ENCODE data around the gene MAML3. TPM values are rescaled to one million over a fixed set of nuclear protein-coding genes. Genes with fewer than 3 reads are reported as not detected.
A peak's percentile ranks its signal among the peaks of the same experiment; 100 is the strongest.

MAML3 gene
- total RNA-seq, 1 donor from 2014 or later, result 8.0 TPM

DNA sequence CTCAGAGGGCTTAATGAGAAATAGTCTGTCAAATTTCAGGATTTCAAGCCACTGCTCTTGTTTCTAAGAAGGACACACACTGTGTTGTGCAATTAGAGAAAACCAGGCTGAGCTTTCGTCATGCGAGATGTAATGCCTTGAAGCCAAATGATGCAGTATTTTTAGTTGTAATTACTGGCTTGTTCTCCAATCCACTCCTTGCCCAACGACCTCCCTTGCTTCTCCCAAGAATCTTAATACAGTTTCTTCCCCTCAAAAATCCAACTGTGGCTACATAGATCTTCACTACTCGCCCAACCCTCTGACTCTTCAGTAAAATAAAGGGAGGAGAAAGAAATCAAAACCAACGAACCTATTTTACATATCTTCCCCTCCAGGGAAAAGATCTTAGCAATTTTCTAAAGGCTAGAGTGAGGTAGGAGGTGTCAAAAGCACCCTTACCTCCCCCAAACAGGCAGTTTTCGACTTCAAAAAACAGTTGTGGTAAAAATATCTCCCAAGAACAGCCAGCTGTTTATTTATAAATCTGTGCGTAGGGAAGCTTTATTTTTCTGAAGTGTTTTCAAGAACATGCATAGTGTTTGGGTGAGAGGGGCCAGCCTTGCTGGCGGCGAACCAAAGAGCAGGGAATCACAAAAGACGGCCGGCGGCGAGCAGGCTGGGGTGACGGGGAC lies 419.6 kb downstream of the MAML3 start:
- Mint-ChIP-seq H3K4me3 (ENCODE audit: unreplicated experiment) (peak overlapping the region; percentile 76), H3K4me1 (ENCODE audit: unreplicated experiment) (peaks cover 16% of the 10 kb centered on the region), H3K36me3 (ENCODE audit: unreplicated experiment) (no peaks in the 10 kb centered on the region), H3K27me3 (ENCODE audit: unreplicated experiment) (no peaks in the 10 kb centered on the region), H3K9me3 (ENCODE audit: unreplicated experiment) (no peaks in the 10 kb centered on the region), H3K27ac (ENCODE audit: unreplicated experiment) (peak overlapping the region; percentile 75)
- no peak for DNase-seq (ENCODE audit: extremely low spot score, unreplicated experiment)
- TF ChIP-seq, protein P1, sequence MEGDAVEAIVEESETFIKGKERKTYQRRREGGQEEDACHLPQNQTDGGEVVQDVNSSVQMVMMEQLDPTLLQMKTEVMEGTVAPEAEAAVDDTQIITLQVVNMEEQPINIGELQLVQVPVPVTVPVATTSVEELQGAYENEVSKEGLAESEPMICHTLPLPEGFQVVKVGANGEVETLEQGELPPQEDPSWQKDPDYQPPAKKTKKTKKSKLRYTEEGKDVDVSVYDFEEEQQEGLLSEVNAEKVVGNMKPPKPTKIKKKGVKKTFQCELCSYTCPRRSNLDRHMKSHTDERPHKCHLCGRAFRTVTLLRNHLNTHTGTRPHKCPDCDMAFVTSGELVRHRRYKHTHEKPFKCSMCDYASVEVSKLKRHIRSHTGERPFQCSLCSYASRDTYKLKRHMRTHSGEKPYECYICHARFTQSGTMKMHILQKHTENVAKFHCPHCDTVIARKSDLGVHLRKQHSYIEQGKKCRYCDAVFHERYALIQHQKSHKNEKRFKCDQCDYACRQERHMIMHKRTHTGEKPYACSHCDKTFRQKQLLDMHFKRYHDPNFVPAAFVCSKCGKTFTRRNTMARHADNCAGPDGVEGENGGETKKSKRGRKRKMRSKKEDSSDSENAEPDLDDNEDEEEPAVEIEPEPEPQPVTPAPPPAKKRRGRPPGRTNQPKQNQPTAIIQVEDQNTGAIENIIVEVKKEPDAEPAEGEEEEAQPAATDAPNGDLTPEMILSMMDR (IDR thresholded peaks at IDR 0.05), result no peak

DNA sequence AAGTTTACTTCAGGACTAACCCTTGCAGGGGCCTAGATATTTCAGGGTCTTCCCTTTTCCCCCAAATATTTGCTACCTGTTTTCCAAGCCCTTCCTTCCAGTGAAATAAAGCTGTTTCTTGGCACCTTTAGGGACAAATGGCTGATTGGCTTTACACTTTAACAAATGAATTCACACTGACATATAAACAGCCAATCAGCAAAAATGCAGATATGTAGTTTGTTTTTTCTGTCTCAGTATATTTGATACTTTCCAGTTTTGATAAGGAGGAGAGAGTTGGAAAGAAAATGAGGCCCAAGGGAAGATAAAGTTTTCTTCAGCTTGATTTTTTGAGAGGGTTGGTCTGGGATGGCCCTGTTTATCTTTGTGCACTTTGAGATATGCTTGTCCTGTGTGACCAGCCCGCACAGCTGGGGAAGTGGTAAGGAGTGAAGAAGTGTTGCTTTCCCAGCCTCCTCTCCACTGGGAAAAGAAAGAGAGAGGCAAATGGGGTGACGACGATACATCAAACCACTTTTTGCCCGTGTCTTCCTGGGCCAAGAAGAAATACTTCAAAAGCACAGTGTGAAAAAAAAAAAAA lies 420.9 kb downstream of the MAML3 start:
- Mint-ChIP-seq H3K4me1 (ENCODE audit: unreplicated experiment) (peaks cover 16% of the 10 kb centered on the region), H3K4me3 (ENCODE audit: unreplicated experiment) (no peak overlapping the region), H3K9me3 (ENCODE audit: unreplicated experiment) (no peaks in the 10 kb centered on the region), H3K36me3 (ENCODE audit: unreplicated experiment) (peaks cover 3% of the 10 kb centered on the region), H3K27ac (ENCODE audit: unreplicated experiment) (no peak overlapping the region), H3K27me3 (ENCODE audit: unreplicated experiment) (no peaks in the 10 kb centered on the region)
- no peak for DNase-seq (ENCODE audit: extremely low spot score, unreplicated experiment)
- TF ChIP-seq, protein P1 (IDR thresholded peaks at IDR 0.05), result no peak

DNA sequence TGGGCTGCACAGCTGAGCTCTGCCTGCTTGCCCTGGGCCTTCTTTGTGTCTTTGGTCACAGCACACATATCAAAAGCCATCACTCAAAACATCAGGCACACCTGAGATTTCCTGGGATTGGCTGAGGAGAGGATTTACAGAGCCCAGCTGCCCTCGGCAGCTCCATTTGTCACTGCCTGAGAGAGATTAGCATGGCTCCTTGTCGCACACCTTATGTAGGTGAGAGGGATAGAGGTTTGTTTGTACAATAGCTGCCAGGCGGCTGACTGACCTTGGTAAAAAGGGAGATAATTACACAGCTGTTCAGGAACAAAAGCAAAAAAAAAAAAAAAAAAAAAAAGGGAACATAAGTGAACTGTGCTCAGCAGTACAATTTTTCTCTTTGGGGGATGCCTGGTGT lies 425.1 kb downstream of the MAML3 start:
- Mint-ChIP-seq H3K4me3 (ENCODE audit: unreplicated experiment) (no peak overlapping the region), H3K9me3 (ENCODE audit: unreplicated experiment) (no peaks in the 10 kb centered on the region), H3K36me3 (ENCODE audit: unreplicated experiment) (peaks cover 3% of the 10 kb centered on the region), H3K4me1 (ENCODE audit: unreplicated experiment) (no peaks in the 10 kb centered on the region), H3K27ac (ENCODE audit: unreplicated experiment) (no peak overlapping the region), H3K27me3 (ENCODE audit: unreplicated experiment) (no peaks in the 10 kb centered on the region)
- TF ChIP-seq, protein P1 (IDR thresholded peaks at IDR 0.05), result no peak
- no peak for DNase-seq (ENCODE audit: extremely low spot score, unreplicated experiment)

DNA sequence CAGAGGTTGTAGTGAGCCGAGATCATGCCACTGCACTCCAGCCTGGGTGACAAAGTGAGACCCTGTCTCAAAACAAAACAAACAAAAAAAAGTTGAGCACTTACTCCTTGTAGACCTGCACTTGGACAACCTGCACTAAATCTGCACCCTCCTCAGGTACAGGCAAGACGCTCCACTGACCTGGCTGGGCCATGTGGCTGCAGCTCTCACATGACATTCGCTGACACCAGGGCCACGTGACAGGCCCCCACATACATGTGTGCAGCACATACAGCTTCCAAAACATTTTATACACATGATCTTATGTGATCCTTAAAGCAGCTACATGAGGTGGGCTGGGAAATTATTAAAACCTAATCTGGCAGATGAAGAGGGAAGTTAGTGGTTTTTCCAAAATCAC lies 425.8 kb downstream of the MAML3 start:
- no peaks in the 10 kb centered on the region for H3K9me3 Mint-ChIP-seq (ENCODE audit: unreplicated experiment)
- peaks cover 3% of the 10 kb centered on the region for H3K36me3 Mint-ChIP-seq (ENCODE audit: unreplicated experiment)
- H3K27me3 Mint-ChIP-seq (ENCODE audit: unreplicated experiment), result no peaks in the 10 kb centered on the region
- no peak overlapping the region for H3K27ac Mint-ChIP-seq (ENCODE audit: unreplicated experiment)
- TF ChIP-seq, protein P1 (IDR thresholded peaks at IDR 0.05), result no peak
- H3K4me3 Mint-ChIP-seq (ENCODE audit: unreplicated experiment), result no peak overlapping the region
- no peaks in the 10 kb centered on the region for H3K4me1 Mint-ChIP-seq (ENCODE audit: unreplicated experiment)
- DNase-seq (ENCODE audit: extremely low spot score, unreplicated experiment), result no peak

DNA sequence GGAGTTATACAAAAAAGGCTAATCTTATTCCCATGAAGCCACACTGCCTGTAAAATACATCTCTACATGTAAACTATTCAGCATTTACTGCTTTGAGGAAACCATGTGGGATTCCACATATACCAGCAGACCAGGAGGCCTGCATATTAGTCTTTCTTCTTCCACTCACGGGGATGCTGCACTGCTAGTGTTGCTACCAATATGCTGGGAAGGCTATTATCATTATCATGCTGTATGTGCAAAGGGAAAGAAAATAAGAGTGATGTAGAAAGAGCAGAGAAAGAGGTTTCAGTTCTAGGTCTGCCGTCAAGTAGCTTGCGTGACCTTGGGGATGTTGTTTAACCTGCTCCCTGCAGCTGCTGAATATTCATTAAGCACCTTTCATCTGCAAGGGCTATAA lies 427.4 kb downstream of the MAML3 start:
- DNase-seq (ENCODE audit: extremely low spot score, unreplicated experiment), result no peak
- TF ChIP-seq, protein P1 (IDR thresholded peaks at IDR 0.05), result no peak

More for the DNA sequence above, 427.4 kb downstream of the MAML3 start:
- peaks cover 3% of the 10 kb centered on the region for H3K36me3 Mint-ChIP-seq (ENCODE audit: unreplicated experiment)
- H3K4me3 Mint-ChIP-seq (ENCODE audit: unreplicated experiment), result no peak overlapping the region
- H3K9me3 Mint-ChIP-seq (ENCODE audit: unreplicated experiment), result no peaks in the 10 kb centered on the region
- no peaks in the 10 kb centered on the region for H3K27me3 Mint-ChIP-seq (ENCODE audit: unreplicated experiment)
- H3K4me1 Mint-ChIP-seq (ENCODE audit: unreplicated experiment), result no peaks in the 10 kb centered on the region
- no peak overlapping the region for H3K27ac Mint-ChIP-seq (ENCODE audit: unreplicated experiment)
